Stimulated activated CD4-positive, alpha-beta T cell treated with anti-CD3 and anti-CD28 coated beads, Interleukin-2, amount 100 ng/mL, for 24 hours (primary cell): ENCODE results near the gene IQSEC1.

Experiments
- DNase-seq, 2 donors: peaks; one replicate each; pipeline ENCODE4 v3.0.0-alpha.2; 2020

The IQSEC1 gene

GRCh38 chr3:13066834-13067233 is 6.4 kb downstream of the IQSEC1 start:
- DNase-seq, result no peak

DNA sequence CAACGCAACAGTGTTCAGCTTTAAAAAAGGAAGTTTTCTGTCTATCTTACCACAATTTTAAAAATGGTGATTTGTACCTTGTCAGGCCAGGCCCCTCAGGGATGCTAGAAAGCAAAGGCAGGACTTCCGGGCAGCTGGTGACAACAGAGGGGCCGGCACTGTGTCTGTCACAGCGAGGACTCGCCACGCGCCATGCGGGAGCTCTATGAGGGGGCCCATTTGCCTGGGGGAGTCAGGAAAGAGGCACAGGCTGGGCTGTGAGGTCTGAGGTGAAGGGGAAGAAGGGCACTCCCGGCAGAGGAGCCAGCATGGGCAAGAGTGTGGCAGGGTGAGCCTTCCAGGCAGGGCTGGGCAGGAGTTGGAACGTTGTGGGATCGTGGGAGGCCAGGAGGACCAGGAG is 7.0 kb downstream of the IQSEC1 start:
- DNase-seq, result no peak

DNA sequence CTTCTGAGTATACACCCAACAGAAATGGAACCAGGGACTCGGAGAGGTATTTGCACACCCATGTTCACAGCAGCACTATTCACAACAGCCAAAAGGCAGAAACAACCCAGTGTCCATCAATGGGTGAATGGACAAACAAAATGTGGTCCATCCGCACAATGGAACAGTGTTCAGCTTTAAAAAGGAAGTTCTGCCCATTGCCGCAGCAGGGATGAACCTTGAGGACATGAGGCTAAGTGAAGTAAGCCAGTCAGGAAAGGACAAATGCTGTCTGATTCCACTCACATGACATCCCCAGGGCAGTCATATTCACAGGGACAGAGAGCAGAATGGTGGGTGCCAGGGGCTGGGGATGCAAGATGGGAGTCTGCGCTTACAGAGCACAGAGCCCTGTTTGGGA is 7.5 kb downstream of the IQSEC1 start:
- DNase-seq, result no peak

DNA sequence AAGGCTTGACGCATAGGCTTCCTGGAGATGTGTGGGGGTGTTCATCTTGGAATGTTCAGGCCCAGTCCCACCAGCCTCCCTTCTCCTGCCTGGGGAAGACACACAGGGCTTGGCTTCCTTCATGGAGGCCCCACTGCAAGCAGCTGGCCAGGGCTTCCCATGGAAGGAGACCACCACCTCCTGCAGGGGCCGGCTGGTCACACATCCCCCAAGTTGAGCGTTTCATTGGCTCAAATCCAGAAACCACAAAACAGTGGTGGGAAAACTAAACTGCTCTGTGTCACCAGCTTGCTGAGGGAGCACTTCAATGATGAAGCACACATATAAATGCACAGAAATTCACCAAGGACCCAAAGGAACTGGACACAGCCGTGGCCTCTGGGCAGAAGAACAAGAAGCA is 8.3 kb downstream of the IQSEC1 start:
- no peak for DNase-seq

GRCh38 chr3:13064159-13064868 is 8.9 kb downstream of the IQSEC1 start:
- no peak for DNase-seq

DNA sequence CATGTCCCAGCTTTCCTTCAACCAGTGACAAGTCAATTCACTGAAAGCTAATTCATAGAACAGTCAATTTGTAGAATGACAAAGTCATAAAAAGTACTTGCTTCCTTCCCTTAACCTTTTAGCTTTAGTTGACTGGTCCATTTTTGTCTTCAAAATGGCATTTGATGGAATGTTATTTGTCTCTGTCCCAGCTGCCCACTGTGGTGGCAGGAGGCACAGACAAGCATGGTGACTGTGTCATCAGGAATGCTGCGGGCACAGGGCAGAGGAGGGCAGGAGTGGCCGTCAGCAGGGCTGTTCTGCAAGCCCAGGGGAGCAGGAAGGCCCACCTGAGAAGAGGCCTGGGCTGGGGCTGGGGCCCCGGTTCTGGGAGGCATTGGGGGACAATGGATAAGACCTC is 10.0 kb downstream of the IQSEC1 start:
- DNase-seq, result no peak

DNA sequence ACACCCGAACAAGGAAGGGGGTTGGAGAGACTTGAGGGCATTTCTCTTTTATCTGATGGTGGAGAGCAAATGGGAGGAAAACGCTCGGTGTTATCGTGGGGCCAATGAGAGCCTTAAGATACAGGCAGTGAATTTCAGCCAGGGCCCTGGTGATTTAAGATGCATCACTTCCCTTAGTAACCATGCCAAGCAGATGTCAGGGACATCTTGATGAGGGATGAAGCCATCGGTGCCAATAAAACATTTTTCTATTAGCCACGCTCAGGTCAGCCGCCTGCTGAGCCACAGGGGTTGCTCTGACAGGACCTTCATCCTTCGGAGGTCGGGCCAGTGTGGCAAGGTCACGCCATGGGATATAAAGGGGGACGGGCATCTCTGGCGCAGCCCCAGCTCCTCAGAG is 10.6 kb downstream of the IQSEC1 start:
- DNase-seq, result no peak

DNA sequence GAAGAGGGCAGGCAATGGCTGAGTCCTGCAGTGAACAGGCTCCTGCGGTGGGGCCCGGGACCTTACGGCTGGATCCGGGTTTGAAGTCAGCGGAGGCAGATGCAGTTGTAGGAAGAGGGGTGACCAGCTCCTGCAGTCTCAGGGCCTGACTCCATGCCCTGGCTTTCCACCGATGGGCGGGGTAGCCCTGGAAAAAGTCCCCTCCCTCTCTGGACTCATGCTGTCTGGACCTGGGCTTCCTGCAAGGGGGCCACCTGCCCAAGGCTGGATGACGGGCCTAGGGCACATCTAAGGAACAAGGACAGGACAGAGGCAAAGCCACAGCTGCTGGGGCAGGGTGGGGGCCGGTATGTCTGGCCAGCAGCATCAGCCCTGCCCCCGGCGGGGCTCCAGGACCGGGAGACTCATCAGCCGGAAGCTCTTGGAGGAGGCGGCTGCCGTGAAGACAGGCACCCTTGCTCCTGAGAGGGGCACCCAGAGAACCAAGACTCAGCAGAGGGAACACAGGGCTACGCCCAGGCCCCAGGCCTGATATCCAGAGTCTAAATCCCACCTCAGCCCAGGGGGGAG is 12.8 kb downstream of the IQSEC1 start:
- no peak for DNase-seq

GRCh38 chr3:13058346-13059120 is 14.7 kb downstream of the IQSEC1 start:
- DNase-seq, result no peak

GRCh38 chr3:13057282-13058040 is 15.8 kb downstream of the IQSEC1 start:
- DNase-seq, result no peak

- no peak for DNase-seq
These were observed 17.6 kb downstream of the IQSEC1 start for GRCh38 chr3:13055634-13056033.

GRCh38 chr3:13054341-13055285 is 18.6 kb downstream of the IQSEC1 start:
- DNase-seq, result no peak

DNA sequence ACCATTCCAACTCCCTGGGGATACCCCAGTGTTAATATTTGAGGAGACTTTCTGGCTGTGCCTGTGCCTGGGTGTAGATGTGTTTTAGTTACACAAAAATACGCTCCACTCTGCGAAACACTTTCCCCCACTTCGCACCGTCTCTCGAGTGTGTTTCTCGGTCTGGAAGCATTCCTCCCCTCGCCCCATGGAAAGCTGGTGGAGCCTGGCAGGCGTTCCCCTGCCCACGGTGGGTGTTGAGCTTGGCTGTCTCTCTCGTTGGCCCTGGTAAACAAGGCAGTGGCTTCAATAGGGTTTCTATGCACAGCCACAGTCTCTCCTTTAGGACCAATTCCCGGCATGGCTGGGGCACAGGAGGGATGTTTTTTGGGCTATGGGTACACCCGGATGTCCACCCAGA is 19.3 kb downstream of the IQSEC1 start:
- no peak for DNase-seq

DNA sequence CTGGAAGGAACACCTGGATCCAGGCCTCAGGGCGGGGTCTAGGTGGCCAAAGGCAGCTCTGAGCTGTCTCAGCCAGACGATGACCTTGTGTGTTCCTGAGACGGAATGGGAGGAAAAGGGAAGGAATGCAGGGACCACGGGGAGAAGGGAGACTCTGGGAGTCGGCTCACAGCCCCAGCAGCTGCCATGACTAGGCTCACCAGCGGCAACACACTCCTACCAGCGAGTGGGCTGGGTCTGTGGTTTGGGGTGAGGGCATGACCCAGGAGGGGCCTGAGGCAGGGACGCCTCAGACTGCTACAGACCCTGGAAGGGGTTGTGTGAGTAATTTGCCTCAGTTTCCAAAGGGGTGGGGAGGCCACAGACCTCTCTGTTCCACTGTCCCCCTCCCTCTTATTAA is 19.8 kb downstream of the IQSEC1 start:
- DNase-seq, result no peak

GRCh38 chr3:13052191-13052820 is 20.9 kb downstream of the IQSEC1 start:
- DNase-seq, result no peak

- DNase-seq, result no peak
These were observed 21.6 kb downstream of the IQSEC1 start for GRCh38 chr3:13051581-13051980.

DNA sequence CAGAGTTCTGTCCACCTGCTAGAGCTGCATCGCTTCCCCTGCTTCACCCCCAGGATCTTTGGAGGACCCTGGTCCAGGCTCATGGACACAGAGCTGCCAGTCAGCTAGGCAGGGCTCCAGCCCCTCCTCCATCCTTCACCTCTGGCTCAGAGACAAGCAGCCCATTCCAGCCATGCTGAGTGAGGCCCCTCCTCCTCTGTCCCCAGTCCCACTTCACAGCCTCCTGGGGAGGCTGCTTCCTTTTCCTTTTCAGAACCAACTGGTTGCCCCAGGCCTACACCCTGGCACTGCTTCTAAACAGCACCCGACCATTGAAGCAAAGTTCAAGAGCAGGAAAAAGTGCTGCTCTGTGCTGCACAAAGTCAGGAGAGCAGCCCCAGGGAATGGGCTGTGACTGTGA is 22.2 kb downstream of the IQSEC1 start:
- no peak for DNase-seq

DNA sequence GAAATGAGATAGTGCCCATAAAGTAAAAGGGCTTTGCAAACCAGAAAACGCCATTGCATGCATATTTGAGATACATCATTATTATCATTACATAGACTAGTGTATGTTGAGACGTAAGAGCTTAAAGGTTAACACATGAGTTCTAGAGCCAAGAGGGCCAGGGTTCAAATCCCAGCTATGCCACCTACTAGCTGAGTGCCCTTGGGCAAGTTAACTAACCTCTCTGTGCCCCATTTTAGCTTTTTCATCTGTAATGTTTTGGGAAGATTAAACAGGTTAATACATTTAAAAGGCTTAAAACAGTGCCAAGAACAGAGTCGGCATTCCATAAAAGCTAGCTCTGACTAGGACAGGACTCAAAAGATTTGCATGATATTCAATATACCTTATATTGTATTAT is 22.8 kb downstream of the IQSEC1 start:
- DNase-seq, result no peak

DNA sequence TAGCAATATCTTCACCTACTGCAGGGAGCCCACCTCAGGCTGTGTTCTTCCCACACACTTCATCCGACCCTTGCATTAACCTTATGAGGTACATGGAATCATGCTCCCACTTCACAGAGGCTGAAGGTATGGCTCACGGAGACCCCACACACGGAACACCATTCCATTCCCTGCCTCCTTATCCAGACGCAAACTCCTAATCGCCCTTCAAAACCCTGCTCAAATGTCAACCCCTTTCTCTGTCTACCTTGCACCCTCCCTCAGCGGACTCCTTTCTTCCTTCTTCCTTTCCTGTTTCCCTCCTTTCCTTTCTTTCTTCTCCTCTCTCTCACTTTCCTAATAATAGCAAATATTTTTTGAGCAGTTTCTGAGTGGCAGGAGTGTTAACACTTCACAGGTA is 23.8 kb downstream of the IQSEC1 start:
- no peak for DNase-seq

DNA sequence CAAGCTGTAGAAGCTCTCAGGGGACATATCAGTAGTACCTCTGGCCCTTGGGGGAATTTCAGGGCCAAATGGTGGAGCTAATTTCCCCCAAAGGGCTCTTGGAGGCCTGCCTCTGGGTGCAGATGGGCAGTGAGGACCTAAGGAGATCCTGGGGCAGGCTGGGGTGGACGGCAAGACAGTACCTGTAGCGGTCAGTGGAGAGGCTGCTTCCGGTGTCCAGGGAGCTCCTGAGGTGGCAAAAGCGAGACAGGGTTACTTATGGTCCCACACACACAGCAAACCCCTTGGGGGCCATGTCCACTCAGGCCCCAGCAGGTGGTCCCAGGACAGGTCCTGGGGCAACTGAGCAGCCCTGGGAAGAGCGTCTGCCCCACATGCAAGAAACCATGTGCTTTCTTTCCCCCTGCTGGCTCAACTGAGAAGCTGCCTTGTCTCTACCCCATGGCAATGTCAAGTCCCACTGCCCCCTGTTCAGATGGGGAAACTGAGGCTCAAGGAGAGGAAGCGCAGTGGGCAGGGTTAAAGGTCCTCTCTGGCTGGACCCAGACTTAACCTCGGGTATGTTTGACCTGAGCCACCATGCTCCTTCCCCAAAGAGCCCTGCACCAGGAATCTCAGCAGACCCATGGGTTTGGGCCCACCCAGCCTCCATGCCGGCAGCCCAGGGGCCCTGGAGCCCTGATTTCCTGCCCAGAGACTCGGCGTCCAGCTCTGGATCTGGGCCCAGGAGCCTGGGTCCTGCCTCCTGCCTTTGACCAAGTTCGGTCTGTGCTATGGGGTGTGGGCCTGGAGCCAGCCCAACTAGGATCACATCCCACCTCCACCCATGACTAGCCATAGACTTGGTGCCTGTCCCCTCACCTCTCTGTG is 25.7 kb downstream of the IQSEC1 start:
- DNase-seq, result no peak
